Spleen (tissue), 11 donors: ENCODE data around the gene FLAD1. TPM values are rescaled to one million over a fixed set of nuclear protein-coding genes. Genes with fewer than 3 reads are reported as not detected.

Experiments used
- DNase-seq: peaks from one replicate; pipeline ENCODE4 v3.0.0-alpha.2; 2020
- H3K27ac ChIP-seq, 8 donors: fragments of 200-600 bp; sonication (generic) in 7 of 8; 1 replicate in 4 of 8; 2 replicates in 4 of 8; pipeline versions ENCODE4 v1.5.0 to v1.8.0; 2016 to 2021; ENCODE audit warnings: inconsistent platforms in 4 of 8, mild to moderate bottlenecking in 4 of 8, moderate library complexity in 1 of 8
- H3K27me3 ChIP-seq, 7 donors: fragments of 200-600 bp; sonication (generic) in 6 of 7; replicated peaks in 1 of 7; 1 replicate in 4 of 7; 2 replicates in 3 of 7; pipeline versions ENCODE4 v1.5.0 to v1.8.0; 2016 to 2021; ENCODE audit warnings: inconsistent platforms in 3 of 7, mild to moderate bottlenecking in 1 of 7
- H3K36me3 ChIP-seq, 6 donors: fragments of 200-600 bp; sonication (generic) in 5 of 6; 1 replicate in 4 of 6; 2 replicates in 2 of 6; pipeline versions ENCODE4 v1.5.0 to v1.8.0; 2016 to 2021; ENCODE audit warnings: inconsistent platforms in 2 of 6
- H3K4me1 ChIP-seq, 6 donors: fragments of 200-600 bp; sonication (generic) in 5 of 6; 1 replicate in 3 of 6; 2 replicates in 3 of 6; pipeline versions ENCODE4 v1.5.0 to v1.8.0; 2016 to 2021; ENCODE audit warnings: inconsistent platforms in 3 of 6
- H3K4me3 ChIP-seq, 8 donors: fragments of 200-600 bp; sonication (generic) in 7 of 8; 1 replicate in 4 of 8; 2 replicates in 4 of 8; pipeline versions ENCODE4 v1.5.0 to v1.8.0; 2016 to 2021; ENCODE audit warnings: inconsistent platforms in 4 of 8, mild to moderate bottlenecking in 4 of 8, moderate library complexity in 2 of 8
- H3K9me3 ChIP-seq, 8 donors: fragments of 200-600 bp; sonication (generic) in 7 of 8; 1 replicate in 4 of 8; 2 replicates in 4 of 8; pipeline versions ENCODE4 v1.5.0 to v1.8.0; 2016 to 2021; ENCODE audit warnings: inconsistent platforms in 4 of 8
- CTCF ChIP-seq, 11 experiments: fragments of 200-600 bp in 7 of 11; fragments of 450-650 bp in 4 of 11; sonication (generic) in 4 of 11; IDR thresholded peaks in 8 of 11; conservative IDR thresholded peaks in 3 of 11; 1 replicate in 7 of 11; 2 replicates in 4 of 11; pipeline versions ENCODE4 v1.4.0 to v1.8.0; 2016 to 2021; ENCODE audit warnings: antibody characterized with exemption in 11 of 11, inconsistent platforms in 4 of 11, mild to moderate bottlenecking in 1 of 11
- POLR2A ChIP-seq, 3 donors: fragments of 450-650 bp; IDR thresholded peaks; one replicate each; pipeline ENCODE4 v1.5.1; 2017; ENCODE audit warnings: antibody characterized with exemption in 3 of 3, mild to moderate bottlenecking in 1 of 3
- POLR2AphosphoS5 ChIP-seq, 3 donors: sonication (generic); formaldehyde crosslinking; IDR thresholded peaks; one replicate each; pipeline ENCODE4 v1.5.1; 2017; ENCODE audit warnings: antibody characterized with exemption in 3 of 3
- WGBS, 5 donors: extraction: QIAGEN DNeasy Blood & Tissue Kit in 3 of 5; methylation state at CpG; one replicate each; pipeline versions ENCODE4 v1.1.5 to v1.1.7; 2013 to 2018; 5-methylcytosine and 5-hydroxymethylcytosine counted together
- intact Hi-C: fragments of 100-400 bp; cut with DNase I; formaldehyde crosslinking; loops from one replicate; pipeline ENCODE4 v1.15.0; 2023; ENCODE audit warnings: low total_unique reads
- polyA plus RNA-seq, 3 donors: library from polyadenylated mRNA; stranded (reverse); fragments of 200-250 nt; gene quantifications; one replicate each; pipeline ENCODE4 v1.2.1, GENCODE V29; 2013
- total RNA-seq, 7 donors: library from RNA; depleted of rRNA in 3 of 7; stranded (reverse); fragments of >200 nt in 3 of 7; fragmentation: NEBNext Ultra II Directional in 4 of 7; extraction: Animal tissue kit (Norgen Biotek cat#: 25700) in 4 of 7; gene quantifications; one replicate each; pipeline versions ENCODE4 v1.1.0 to v1.2.1, GENCODE V29; 2016 to 2021
- donor health status: healthy with polysubstance abuse.
- donor health status: DM: no; HTN: no; CAD: no; lungs with moderate emphysema.
- donor health status: DM: no; HTN: no; CAD: no.
- donor health status: Bipolar disorder and iron deficiency.
- donor health status: healthy.
- donor health status: DM: no; HTN: no; CAD: no.
- donor health status: DM: yes; HTN: yes; CAD: no.

FLAD1 gene
- total and polyA plus RNA-seq, 10 donors, result 27.1 to 43.4 (median 31.6) TPM

- H3K4me1 ChIP-seq, result peaks cover 54 to 93% (median 72%) of the 10 kb centered on the region in 6 donors
- H3K9me3 ChIP-seq, result no peaks in the 10 kb centered on the region
- no peaks in the 10 kb centered on the region for H3K27me3 ChIP-seq
- intact Hi-C loops, result no loop called here
- no peak overlapping the region for H3K4me3 ChIP-seq
- H3K36me3 ChIP-seq, result no peaks in the 10 kb centered on the region
- WGBS, 5 donors, result 91 to 99% (median 95%) methylated on average over 7 of the region's 7 CpGs
- peak overlapping the region; percentile 94 to 99 (median 98) for H3K27ac ChIP-seq
- no peak for TF ChIP-seq POLR2AphosphoS5 (IDR thresholded peaks at IDR 0.05)
- no peak for TF ChIP-seq CTCF (IDR thresholded peaks at IDR 0.05 in 8 of 11, conservative IDR thresholded peaks at IDR 0.05 in 3 of 11)
- no peak for TF ChIP-seq POLR2A (IDR thresholded peaks at IDR 0.05)
- no peak for DNase-seq
Measured at GRCh38 chr1:154938604-154939399, 44.3 kb upstream of the FLAD1 start.

GRCh38 chr1:154940213-154940560, 43.0 kb upstream of the FLAD1 start:
- peak overlapping the region in 7 of 8 donors; percentile 19 to 99 (median 84) for H3K27ac ChIP-seq

GRCh38 chr1:154940651-154941194, 42.4 kb upstream of the FLAD1 start:
- Histone ChIP-seq H3K4me3 (no peak overlapping the region), H3K27ac (peak overlapping the region in 7 of 8 donors; percentile 72 to 99 (median 84)), H3K36me3 (peaks cover 0 to 16% (median 11%) of the 10 kb centered on the region in 6 donors), H3K27me3 (no peaks in the 10 kb centered on the region), H3K4me1 (peaks cover 56 to 93% (median 81%) of the 10 kb centered on the region in 6 donors), H3K9me3 (no peaks in the 10 kb centered on the region)
- 58 to 66% (median 62%) methylated on average over 8 of the region's 8 CpGs for WGBS, 5 donors
- TF ChIP-seq POLR2AphosphoS5 (IDR thresholded peaks at IDR 0.05), result no peak
- TF ChIP-seq CTCF (IDR thresholded peaks at IDR 0.05 in 8 of 11, conservative IDR thresholded peaks at IDR 0.05 in 3 of 11), result no peak
- TF ChIP-seq POLR2A (IDR thresholded peaks at IDR 0.05), result no peak
- DNase-seq, result no peak
- intact Hi-C loops, result no loop called here

More at GRCh38 chr1:154940213-154940560, 43.0 kb upstream of the FLAD1 start:
- WGBS, 5 donors, result 46 to 74% (median 55%) methylated on average over 1 of the region's 1 CpG; no CpG with 5 or more reads in 1 of the 5 donors
- no peak for DNase-seq
- peaks cover 0 to 10% (median 6%) of the 10 kb centered on the region in 6 donors for H3K36me3 ChIP-seq
- H3K4me3 ChIP-seq, result no peak overlapping the region
- no peaks in the 10 kb centered on the region for H3K27me3 ChIP-seq
- intact Hi-C loops, result no loop called here
- H3K9me3 ChIP-seq, result no peaks in the 10 kb centered on the region
- TF ChIP-seq POLR2AphosphoS5 (IDR thresholded peaks at IDR 0.05) (no peak), CTCF (IDR thresholded peaks at IDR 0.05 in 8 of 11, conservative IDR thresholded peaks at IDR 0.05 in 3 of 11) (no peak), POLR2A (IDR thresholded peaks at IDR 0.05) (no peak)
- H3K4me1 ChIP-seq, result peaks cover 61 to 93% (median 82%) of the 10 kb centered on the region in 6 donors
